GM21367 (cell line): ENCODE data around the gene JPT2.

Source experiments
- ATAC-seq: cut with Tn5 transposase; IDR thresholded peaks from one replicate; pipeline ENCODE4 v1.9.1; 2021; ENCODE audit not compliant: unreplicated experiment

The JPT2 gene

DNA sequence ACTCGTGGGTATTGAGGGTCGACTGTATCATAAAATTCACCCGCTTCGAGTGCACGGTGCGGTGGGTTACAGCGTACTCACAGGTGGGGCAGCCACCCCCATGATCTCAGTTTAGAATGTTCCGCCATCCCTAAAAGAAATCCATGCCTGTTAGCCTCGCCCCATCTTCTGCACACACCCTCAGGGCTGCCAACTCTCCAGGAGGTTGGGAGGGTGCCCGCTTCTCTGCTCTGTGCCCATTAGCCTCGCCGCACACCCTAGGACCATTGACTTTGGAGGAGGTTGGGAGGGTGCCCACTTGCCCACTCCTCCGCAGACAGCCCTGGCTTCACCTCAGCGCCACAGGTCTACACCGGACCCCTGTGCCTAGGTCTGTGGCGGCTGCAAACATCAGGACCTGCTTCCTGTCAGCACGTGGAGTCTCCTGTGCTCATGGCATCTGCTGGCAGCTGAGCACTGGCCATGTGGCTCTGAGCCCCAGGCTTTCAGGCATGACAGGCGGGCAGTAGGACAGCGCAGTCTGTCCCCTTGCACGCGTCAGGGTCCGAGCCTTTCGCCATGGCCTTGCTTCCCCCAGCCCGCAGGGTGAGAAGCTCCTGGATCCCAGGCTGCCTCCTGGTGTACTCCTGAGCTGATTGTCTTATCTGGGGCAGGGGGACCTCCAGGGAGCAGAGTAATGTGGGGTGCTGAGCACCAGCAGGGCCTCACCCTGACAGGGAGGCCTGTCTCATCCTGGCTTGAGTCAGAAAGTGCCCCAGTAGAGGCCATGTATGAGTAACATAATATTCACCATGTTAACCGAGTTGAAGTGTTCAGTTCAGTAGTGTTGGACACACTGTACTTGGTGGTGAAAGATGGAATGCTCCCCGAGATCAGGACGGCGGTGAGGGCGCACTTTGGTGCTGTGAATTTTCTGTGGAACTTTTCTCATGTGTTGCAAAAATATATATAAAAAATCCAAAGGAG is 71.4 kb downstream of the JPT2 start:
- ATAC-seq, result no peak
